ENCODE results near the gene PLLP. TPM values are rescaled to one million over a fixed set of nuclear protein-coding genes. Genes with fewer than 3 reads are reported as not detected.

PLLP gene
- polyA plus RNA-seq, 3 donors: 7.6 to 28.0 (median 12.2) TPM

Other genes with a start within 250 kb of the PLLP start
- gene CPNE2, start 192.1 kb downstream of the PLLP start, polyA plus RNA-seq: 10 to 100 TPM; 10.1 to 45.8 (median 41.9) TPM
- gene PSME3IP1, start 98.6 kb downstream of the PLLP start, polyA plus RNA-seq: 10 to 100 TPM; 28.2 to 44.6 (median 41.1) TPM
- 10 to 100 TPM in 1 of 3 donors, 1 to 10 TPM in 2; 8.7 to 12.3 (median 9.2) TPM for gene RSPRY1, start 98.3 kb downstream of the PLLP start, polyA plus RNA-seq
- gene ARL2BP, start 39.4 kb downstream of the PLLP start, polyA plus RNA-seq: 10 to 100 TPM; 17.4 to 57.9 (median 35.5) TPM
- gene CCL22, start 74.1 kb upstream of the PLLP start, polyA plus RNA-seq: under 1 TPM in 2 of 3 donors, not detected in 1; 0.02 to 0.03 TPM
- 10 to 100 TPM in 2 of 3 donors, 1 to 10 TPM in 1; 8.9 to 30.1 (median 24.7) TPM for gene CX3CL1, start 87.8 kb upstream of the PLLP start, polyA plus RNA-seq
- not detected for gene CCL17, start 120.1 kb upstream of the PLLP start, polyA plus RNA-seq
- gene CIAPIN1, start 162.7 kb upstream of the PLLP start, polyA plus RNA-seq: 10 to 100 TPM; 16.2 to 31.6 (median 24.9) TPM
- gene COQ9, start 162.8 kb upstream of the PLLP start, polyA plus RNA-seq: 10 to 100 TPM; 37.2 to 49.7 (median 42.5) TPM
- gene POLR2C, start 178.0 kb upstream of the PLLP start, polyA plus RNA-seq: 10 to 100 TPM; 39.3 to 52.1 (median 39.4) TPM
- gene DOK4, start 201.8 kb upstream of the PLLP start, polyA plus RNA-seq: 10 to 100 TPM in 2 of 3 donors, 1 to 10 TPM in 1; 7.6 to 19.5 (median 11.1) TPM

Data from adipose tissue (tissue), 3 donors.